SK-N-SH (cell line): Measurements from ENCODE around the gene PDE4DIP.
"Not testable (repeated sequence)": the region's sequence is repeated elsewhere in the genome, so short reads cannot be mapped to it uniquely, and the experiment has no call there.

Experiments
- CTCF ChIP-seq: fragments of 200-600 bp; sonication (generic); IDR thresholded peaks from 2 replicates; pipeline ENCODE4 v1.6.1; 2017; ENCODE audit warnings: antibody characterized with exemption, mild to moderate bottlenecking, moderate library complexity
- JUND ChIP-seq: IDR thresholded peaks from 2 replicates; pipeline ENCODE4 v1.4.0; 2012
- MAX ChIP-seq: IDR thresholded peaks from 2 replicates; pipeline ENCODE4 v1.4.0; 2012; ENCODE audit warnings: low read depth
- POLR2AphosphoS5 ChIP-seq: IDR thresholded peaks from 2 replicates; pipeline ENCODE4 v1.6.1; 2012; ENCODE audit warnings: low read depth, low read length
- RCOR1 ChIP-seq: fragments of 150-350 bp; IDR thresholded peaks from 2 replicates; pipeline ENCODE4 v1.6.1; 2017; ENCODE audit warnings: antibody characterized with exemption, low read length
- REST ChIP-seq: IDR thresholded peaks from 2 replicates; pipeline ENCODE4 v1.6.1; 2012; ENCODE audit warnings: mild to moderate bottlenecking, low read depth, low read length, moderate library complexity
- SIN3A ChIP-seq: IDR thresholded peaks from 2 replicates; pipeline ENCODE4 v1.6.1; 2012; ENCODE audit warnings: low read depth, mild to moderate bottlenecking, low read length, moderate library complexity, borderline replicate concordance
- USF1 ChIP-seq: IDR thresholded peaks from 2 replicates; pipeline ENCODE4 v1.4.0; 2012; ENCODE audit warnings: low read depth, borderline replicate concordance
- YY1 ChIP-seq: IDR thresholded peaks from 2 replicates; pipeline ENCODE4 v1.4.0; 2012; ENCODE audit warnings: low read depth, mild to moderate bottlenecking

GRCh38 chr1:149012599-149012998 lies 168.4 kb downstream of the PDE4DIP start:
- not testable (repeated sequence) for TF ChIP-seq REST, JUND, CTCF, POLR2AphosphoS5, USF1, MAX, SIN3A, YY1, RCOR1
